HG03060 (cell line): ENCODE data around the gene ABTB2.

ENCODE experiments used
- ATAC-seq: cut with Tn5 transposase; IDR thresholded peaks from one replicate; pipeline ENCODE4 v1.9.1; 2021; ENCODE audit warnings: low read depth, moderate number of reproducible peaks; ENCODE audit not compliant: unreplicated experiment

The ABTB2 gene

DNA sequence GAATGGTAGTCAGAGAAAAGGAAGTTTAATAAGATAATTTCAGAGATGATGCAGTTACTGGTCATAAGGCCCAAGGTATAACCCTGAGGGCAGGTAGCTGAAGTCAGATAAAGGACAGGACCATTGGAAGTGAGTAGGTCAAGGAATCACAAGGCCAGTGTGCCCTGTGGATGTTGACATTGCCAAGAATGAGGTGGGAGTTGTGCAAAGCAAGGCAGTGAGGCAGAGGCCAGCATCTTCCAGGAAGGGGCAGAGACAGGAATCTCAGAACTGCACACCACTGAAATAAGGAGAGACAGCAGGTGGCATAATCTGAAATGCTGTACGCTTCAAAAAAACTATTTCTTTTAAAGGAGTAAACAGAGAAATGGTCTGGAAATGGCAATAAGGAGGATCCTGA, 61.4 kb downstream of the ABTB2 start:
- ATAC-seq, result no peak

- ATAC-seq, result no peak
Observed at GRCh38 chr11:34292546-34292945, 65.3 kb downstream of the ABTB2 start.

GRCh38 chr11:34292111-34292510, 65.7 kb downstream of the ABTB2 start:
- no peak for ATAC-seq

GRCh38 chr11:34290926-34291325, 66.9 kb downstream of the ABTB2 start:
- ATAC-seq, result no peak

DNA sequence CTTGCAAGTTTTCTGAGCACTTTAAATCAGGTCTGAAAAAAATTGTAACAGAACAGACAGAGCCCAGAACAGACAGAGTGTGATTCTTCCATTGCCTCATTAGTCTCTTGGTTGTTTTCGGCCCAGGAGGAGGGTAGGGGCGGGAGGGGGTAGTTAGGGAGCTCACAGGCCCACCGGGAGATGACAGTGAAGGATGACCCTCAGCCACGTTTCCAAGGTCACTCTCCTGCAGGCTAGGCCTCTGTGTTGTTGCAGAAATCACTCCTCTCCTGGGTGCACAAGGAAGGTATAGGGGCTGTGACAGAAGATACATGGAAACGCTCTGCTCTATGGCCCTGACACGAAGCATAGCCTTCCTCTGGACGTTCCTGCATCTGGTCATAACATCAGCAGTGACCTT, 69.3 kb downstream of the ABTB2 start:
- no peak for ATAC-seq

GRCh38 chr11:34284811-34285481, 72.9 kb downstream of the ABTB2 start:
- no peak for ATAC-seq

DNA sequence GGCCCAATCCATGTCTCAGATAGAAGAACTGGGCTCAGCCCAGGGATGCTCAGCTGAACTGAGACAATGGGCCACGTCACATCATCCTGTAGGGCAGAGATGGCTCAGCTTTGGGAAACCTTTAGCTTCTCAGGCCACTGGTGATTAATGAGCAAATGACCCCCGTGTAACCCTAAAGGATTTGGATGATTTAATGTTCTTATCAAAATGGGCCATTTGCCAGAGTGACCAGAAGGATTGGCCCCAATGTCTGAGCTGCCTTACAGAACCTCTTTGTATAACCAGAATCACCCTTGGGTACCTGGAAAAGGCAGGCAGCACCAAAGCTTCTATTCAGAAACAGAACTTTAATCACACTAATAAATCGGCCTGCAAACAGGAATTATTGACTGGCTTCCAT, 73.7 kb downstream of the ABTB2 start:
- ATAC-seq, result no peak

- no peak for ATAC-seq
Observed at GRCh38 chr11:34280945-34281872, 76.6 kb downstream of the ABTB2 start.

DNA sequence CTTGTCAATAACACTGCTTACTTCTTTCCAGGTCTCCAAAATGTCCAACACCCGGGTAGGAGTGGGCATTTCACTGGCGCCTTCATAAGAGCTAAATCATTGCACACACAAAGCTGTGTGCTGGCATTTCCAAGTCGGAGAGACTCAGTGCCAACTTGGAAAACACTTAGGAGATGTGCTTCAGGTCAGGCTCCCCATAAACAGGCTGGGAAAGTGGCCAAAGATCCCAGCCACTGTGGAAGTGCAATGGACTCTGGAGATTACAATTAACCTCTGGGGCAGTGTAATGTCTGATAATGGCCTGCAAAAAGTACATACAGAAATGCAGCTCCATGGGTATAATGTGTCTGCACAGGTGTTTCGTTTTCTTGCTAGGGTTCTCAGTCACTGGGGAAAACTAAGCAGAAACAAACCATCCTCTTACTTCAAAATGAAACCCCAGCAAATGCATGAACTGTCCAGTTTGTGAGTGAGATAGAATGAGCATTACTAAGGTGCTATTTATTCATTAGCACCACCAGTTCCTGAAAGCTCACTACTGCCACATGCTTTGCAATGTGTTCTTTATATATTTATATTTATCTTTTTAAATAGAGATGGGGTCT, 79.0 kb downstream of the ABTB2 start:
- no peak for ATAC-seq

DNA sequence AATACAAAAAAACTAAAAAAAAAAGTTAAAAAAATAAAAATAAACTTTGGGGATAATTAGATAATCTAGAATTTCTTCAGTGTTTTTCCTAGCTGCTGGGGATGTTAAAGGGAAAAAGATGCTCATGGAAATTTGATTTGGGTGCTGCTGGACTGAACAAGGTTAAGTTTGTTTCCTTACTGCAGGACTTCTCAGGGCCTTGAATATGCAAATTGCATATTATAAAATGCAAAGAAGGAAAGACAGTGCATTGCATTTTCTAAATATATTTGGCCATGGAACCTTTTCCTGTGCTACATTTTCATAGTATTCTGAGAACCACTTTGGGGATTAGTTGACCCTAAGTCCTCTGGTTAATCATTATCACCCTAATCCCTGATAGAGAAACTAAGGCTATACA, 79.6 kb downstream of the ABTB2 start:
- no peak for ATAC-seq

DNA sequence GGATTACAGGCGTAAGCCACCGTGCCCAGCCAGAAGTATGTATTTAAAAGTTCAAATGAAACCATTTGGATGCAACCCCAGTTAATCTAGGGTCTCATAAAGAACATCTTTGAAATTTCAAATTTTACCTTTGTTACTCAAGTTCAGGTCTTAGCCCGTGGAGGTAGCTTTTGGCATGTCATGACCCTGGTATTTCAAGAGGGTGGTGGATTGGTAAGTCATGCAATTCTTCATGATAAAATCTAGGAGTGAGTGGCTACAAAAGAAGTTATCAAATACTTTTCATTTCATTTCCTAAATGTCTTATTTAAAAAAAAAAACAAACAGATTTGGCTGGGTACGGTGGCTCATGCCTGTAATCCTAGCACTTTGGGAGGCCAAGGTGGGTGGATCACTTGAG, 80.6 kb downstream of the ABTB2 start:
- ATAC-seq, result no peak

DNA sequence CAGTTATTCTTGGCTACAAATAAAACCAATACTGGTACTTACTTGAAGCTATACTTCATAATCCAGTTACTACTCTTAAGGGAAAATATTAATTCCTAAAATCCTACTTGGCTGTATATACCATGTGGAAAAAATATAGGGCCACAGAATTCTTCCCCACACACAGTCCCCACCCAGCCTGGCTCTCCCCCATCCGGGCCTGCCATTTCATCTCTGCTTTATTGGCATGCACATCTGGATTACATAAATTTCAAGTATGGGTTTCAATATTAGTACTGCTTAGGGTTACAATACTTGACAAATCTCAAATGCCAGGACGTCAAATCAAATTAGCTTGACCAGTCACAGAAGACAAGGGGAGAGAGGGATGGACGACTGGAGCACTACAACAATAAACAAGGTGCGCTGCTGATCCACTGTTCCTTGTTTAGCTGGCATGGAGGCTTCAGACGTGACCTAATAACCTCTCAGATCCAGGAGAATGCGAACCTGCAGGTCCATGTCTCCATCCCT, 81.4 kb downstream of the ABTB2 start:
- no peak for ATAC-seq

GRCh38 chr11:34275486-34275885, 82.3 kb downstream of the ABTB2 start:
- no peak for ATAC-seq

DNA sequence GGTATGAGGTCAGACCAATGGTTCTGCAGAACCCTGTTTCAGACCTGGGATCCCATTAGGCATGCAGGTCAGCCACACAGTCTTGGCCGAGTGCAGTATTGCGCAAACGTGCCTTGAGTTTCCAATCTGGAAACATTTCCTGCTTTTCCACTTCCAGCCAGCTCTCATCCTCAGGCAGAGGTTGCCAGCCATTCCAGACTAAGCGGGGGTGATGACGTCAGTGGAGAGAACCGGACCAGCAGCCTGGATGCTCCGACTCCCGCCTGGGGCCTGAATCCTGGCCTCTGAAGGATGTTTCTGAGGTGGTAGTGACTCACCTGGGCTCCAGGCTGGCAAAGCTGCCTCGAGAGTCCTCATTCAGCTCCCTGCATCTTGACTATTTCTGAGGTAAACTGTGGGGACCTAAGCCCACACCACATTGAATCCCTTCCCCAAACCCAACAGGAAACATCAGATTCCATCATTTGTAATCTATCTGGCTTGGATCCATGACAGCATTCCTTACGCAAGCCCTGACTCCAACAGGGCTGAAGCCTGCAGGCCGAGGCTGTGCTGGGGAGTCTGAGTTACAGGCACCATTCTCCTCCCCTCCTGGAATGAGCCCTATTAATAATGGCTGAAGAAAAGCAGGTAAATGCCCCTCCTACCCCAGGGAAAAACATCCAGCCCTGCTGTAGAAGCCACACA, 83.0 kb downstream of the ABTB2 start:
- no peak for ATAC-seq

DNA sequence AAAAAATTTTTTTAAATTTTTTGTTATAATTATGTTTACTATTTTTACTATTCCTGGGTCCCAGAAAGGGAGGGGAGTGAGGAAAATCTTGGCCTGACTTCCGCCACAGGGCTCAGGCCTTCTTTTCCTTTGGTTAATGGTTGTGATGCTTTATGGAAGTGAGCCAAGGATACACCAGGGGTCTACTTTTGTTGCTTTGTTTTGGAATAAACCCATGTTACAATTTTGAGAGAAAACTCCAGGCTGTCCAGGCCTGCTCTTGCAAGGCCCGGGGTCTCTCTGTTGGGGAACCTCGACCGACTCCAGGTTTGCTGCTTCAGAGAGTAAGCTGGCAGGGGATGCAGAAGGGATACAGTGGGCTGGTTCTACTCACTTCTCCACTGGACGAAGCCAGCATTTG, 84.7 kb downstream of the ABTB2 start:
- ATAC-seq, result no peak

DNA sequence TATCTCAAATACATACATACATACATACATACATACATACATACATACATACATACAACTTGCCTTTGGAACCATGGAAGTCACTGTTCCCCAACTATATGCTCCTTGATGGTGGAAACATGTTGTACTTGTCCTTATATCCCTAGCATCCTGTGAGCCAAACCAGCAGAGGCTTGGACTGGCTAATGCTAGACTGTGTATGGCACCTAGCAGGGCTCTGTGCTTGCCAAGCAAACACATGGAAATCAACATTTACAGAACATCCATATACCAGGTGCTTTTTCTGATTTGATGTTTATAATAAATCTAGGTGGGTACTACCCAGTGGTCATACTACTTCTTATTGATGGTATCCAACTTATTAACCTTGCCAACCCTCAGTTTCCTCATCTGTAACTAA, 86.1 kb downstream of the ABTB2 start:
- no peak for ATAC-seq

GRCh38 chr11:34270711-34271110, 87.1 kb downstream of the ABTB2 start:
- ATAC-seq, result no peak

GRCh38 chr11:34269694-34270245, 88.0 kb downstream of the ABTB2 start:
- no peak for ATAC-seq

DNA sequence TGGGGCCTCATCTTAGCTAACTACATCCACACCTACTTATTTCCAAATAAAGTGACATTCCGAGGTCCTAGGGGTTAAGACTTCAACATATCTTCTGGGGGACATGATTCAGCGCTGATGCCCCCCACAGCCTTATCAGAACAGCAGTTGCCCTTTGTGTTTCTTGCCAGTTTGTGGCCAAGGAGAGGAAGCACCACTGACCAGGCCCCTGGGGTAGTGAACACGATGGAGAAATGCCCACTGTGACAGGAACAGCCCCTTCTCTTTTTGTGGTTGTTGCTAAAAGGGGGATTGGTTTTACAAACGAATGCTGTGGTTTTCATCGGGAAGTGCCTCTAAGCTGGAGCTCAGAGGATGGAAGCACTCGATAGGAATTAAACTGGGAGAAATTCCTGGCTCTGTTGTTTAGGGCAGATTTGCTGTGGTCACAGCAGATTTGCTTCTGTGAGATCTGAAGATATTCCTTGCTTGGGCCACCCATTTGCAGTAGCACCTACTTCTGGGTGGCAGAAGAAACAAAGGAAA, 88.8 kb downstream of the ABTB2 start:
- no peak for ATAC-seq

DNA sequence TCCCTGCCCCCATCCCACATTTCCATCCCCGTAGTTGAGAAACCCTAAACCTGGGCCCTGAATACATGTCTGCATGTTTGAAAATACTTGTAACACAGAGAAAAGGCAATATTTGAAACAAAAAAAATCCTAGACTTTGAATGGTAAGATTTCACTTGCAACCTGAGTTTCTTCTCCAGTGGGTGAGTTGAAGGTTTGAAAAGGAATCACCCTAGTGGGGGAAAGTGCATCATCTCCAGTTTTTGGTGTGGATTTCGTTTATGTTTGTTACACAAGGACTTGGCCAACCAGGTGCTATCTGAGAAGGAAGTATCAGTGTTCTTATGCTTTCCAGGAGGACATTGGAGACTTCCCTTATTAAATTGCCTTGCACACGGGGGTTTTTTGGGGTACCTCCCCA, 90.4 kb downstream of the ABTB2 start:
- ATAC-seq, result no peak
